BLaER1 (cell line): Measurements from ENCODE around the gene EDAR.

Source experiments
- H3K27ac ChIP-seq: shearing (Covaris generic); formaldehyde crosslinking; 2 replicates; pipeline ENCODE4 v1.8.1; 2022
- H3K27me3 ChIP-seq: shearing (Covaris generic); formaldehyde crosslinking; 2 replicates; pipeline ENCODE4 v1.8.1; 2022
- H3K36me3 ChIP-seq: shearing (Covaris generic); formaldehyde crosslinking; 2 replicates; pipeline ENCODE4 v1.8.1; 2022
- H3K4me1 ChIP-seq: shearing (Covaris generic); formaldehyde crosslinking; 2 replicates; pipeline ENCODE4 v1.8.1; 2022
- H3K4me2 ChIP-seq: shearing (Covaris generic); formaldehyde crosslinking; 2 replicates; pipeline ENCODE4 v1.8.1; 2022
- H3K4me3 ChIP-seq: shearing (Covaris generic); formaldehyde crosslinking; 2 replicates; pipeline ENCODE4 v1.8.1; 2022
- H3K9ac ChIP-seq: shearing (Covaris generic); formaldehyde crosslinking; 2 replicates; pipeline ENCODE4 v1.8.1; 2022
- H3K9me3 ChIP-seq: shearing (Covaris generic); formaldehyde crosslinking; 2 replicates; pipeline ENCODE4 v1.8.1; 2022
- H4K20me1 ChIP-seq: shearing (Covaris generic); formaldehyde crosslinking; 2 replicates; pipeline ENCODE4 v1.8.1; 2022
- Cebpa-rat ChIP-seq: shearing (Covaris generic); IDR thresholded peaks from 2 replicates; pipeline ENCODE4 v1.8.1; 2022

Gene EDAR

DNA sequence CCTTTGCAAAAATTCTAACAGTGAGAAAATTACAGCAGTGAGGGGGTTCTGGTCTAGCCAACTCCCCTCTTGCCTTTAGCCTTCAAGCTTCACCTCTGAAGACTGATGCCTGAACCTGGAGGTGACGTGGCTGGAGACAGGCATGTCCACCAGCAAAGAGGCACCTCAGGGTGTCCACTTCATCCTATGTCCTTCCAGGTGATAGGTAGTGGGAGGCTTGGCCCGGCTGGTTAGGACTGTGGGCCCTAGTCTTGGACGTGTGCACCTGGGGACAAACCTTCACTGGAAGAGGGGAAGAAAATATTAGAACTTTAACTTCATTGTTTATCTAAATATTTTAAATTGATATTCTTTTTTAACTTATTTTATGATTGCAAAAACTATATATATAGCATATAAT is 35.5 kb upstream of the EDAR start:
- H3K36me3 ChIP-seq: no peaks in the 10 kb centered on the region
- H3K27me3 ChIP-seq: no peaks in the 10 kb centered on the region
- no peaks in the 10 kb centered on the region for H3K4me1 ChIP-seq
- no peaks in the 10 kb centered on the region for H4K20me1 ChIP-seq
- no peak overlapping the region for H3K4me2 ChIP-seq
- H3K27ac ChIP-seq: no peak overlapping the region
- H3K9ac ChIP-seq: no peak overlapping the region
- no peaks in the 10 kb centered on the region for H3K9me3 ChIP-seq
- no peak overlapping the region for H3K4me3 ChIP-seq
- no peak for TF ChIP-seq Cebpa-rat

DNA sequence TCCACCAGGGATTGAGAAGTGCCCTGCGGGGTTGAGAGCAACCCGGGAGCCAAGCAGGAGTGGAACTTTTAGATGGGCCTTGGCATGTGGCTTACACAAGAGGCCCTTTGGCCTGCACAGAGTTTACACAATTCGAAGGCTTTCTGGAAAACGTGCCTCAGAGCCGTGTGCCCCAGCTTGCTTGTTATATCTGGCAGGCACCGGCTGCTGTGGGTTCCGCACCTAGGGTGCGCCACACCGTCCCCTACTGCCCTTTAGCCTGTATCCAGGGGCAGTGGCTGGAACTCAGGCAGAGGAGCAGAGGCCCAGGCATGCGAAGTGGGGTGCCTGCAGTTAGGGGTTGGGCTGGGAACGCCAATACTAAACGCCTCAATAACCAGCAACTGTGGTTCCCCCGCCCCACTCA is 32.9 kb upstream of the EDAR start:
- H3K4me3 ChIP-seq: no peak overlapping the region
- no peaks in the 10 kb centered on the region for H3K27me3 ChIP-seq
- no peak for TF ChIP-seq Cebpa-rat
- no peaks in the 10 kb centered on the region for H3K9me3 ChIP-seq
- no peaks in the 10 kb centered on the region for H3K4me1 ChIP-seq
- H3K4me2 ChIP-seq: no peak overlapping the region
- H3K9ac ChIP-seq: no peak overlapping the region
- H3K27ac ChIP-seq: no peak overlapping the region
- H4K20me1 ChIP-seq: no peaks in the 10 kb centered on the region
- no peaks in the 10 kb centered on the region for H3K36me3 ChIP-seq

GRCh38 chr2:109020217-109020637 is 31.2 kb upstream of the EDAR start:
- no peaks in the 10 kb centered on the region for H3K27me3 ChIP-seq
- H3K4me3 ChIP-seq: no peak overlapping the region
- no peaks in the 10 kb centered on the region for H3K4me1 ChIP-seq
- no peak overlapping the region for H3K9ac ChIP-seq
- no peaks in the 10 kb centered on the region for H3K36me3 ChIP-seq
- no peak overlapping the region for H3K27ac ChIP-seq
- TF ChIP-seq Cebpa-rat: no peak
- H3K9me3 ChIP-seq: no peaks in the 10 kb centered on the region
- no peak overlapping the region for H3K4me2 ChIP-seq
- H4K20me1 ChIP-seq: no peaks in the 10 kb centered on the region

- H3K4me3 ChIP-seq: no peak overlapping the region
- no peak overlapping the region for H3K4me2 ChIP-seq
- H3K9me3 ChIP-seq: no peaks in the 10 kb centered on the region
- H3K4me1 ChIP-seq: no peaks in the 10 kb centered on the region
- H3K9ac ChIP-seq: no peak overlapping the region
- no peaks in the 10 kb centered on the region for H4K20me1 ChIP-seq
- no peak overlapping the region for H3K27ac ChIP-seq
- no peaks in the 10 kb centered on the region for H3K36me3 ChIP-seq
- TF ChIP-seq Cebpa-rat: no peak
- H3K27me3 ChIP-seq: no peaks in the 10 kb centered on the region
Observed at GRCh38 chr2:109018452-109018851, 29.4 kb upstream of the EDAR start.

GRCh38 chr2:109017017-109017416 is 28.0 kb upstream of the EDAR start:
- no peaks in the 10 kb centered on the region for H3K4me1 ChIP-seq
- no peaks in the 10 kb centered on the region for H3K36me3 ChIP-seq

GRCh38 chr2:109016376-109016775 is 27.4 kb upstream of the EDAR start:
- no peak overlapping the region for H3K4me2 ChIP-seq
- no peaks in the 10 kb centered on the region for H3K4me1 ChIP-seq
- H3K4me3 ChIP-seq: no peak overlapping the region
- TF ChIP-seq Cebpa-rat: no peak
- no peaks in the 10 kb centered on the region for H4K20me1 ChIP-seq
- no peaks in the 10 kb centered on the region for H3K36me3 ChIP-seq
- no peak overlapping the region for H3K9ac ChIP-seq
- no peaks in the 10 kb centered on the region for H3K27me3 ChIP-seq
- H3K27ac ChIP-seq: no peak overlapping the region
- no peaks in the 10 kb centered on the region for H3K9me3 ChIP-seq

More at GRCh38 chr2:109017017-109017416, 28.0 kb upstream of the EDAR start:
- Histone ChIP-seq H3K9ac (no peak overlapping the region), H3K4me2 (no peak overlapping the region), H4K20me1 (no peaks in the 10 kb centered on the region), H3K27me3 (no peaks in the 10 kb centered on the region), H3K9me3 (no peaks in the 10 kb centered on the region), H3K27ac (no peak overlapping the region), H3K4me3 (no peak overlapping the region)
- TF ChIP-seq Cebpa-rat: no peak

DNA sequence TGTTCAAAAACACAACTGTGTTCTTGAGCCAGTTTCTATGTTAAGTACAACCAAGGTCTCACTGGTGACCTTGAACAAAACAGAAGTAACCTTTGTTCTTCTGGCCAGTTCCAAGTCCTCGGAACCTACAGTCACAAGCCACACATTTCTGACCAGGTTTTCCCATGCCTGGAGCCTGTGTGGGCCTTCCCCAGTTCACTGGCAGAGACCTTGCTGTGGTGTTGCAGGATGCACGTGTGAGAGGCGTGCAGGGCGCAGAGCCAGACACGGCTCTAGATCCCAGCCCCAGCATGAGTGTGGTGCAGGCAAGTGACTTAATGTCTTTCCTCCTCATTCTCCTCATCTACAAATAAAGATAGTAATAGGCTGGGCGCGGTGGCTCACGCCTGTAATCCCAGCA is 25.5 kb upstream of the EDAR start:
- H3K27me3 ChIP-seq: no peaks in the 10 kb centered on the region
- H3K36me3 ChIP-seq: no peaks in the 10 kb centered on the region
- no peaks in the 10 kb centered on the region for H3K9me3 ChIP-seq
- H3K27ac ChIP-seq: no peak overlapping the region
- H3K9ac ChIP-seq: no peak overlapping the region
- no peak for TF ChIP-seq Cebpa-rat
- H4K20me1 ChIP-seq: no peaks in the 10 kb centered on the region
- H3K4me1 ChIP-seq: no peaks in the 10 kb centered on the region
- no peak overlapping the region for H3K4me3 ChIP-seq
- no peak overlapping the region for H3K4me2 ChIP-seq

DNA sequence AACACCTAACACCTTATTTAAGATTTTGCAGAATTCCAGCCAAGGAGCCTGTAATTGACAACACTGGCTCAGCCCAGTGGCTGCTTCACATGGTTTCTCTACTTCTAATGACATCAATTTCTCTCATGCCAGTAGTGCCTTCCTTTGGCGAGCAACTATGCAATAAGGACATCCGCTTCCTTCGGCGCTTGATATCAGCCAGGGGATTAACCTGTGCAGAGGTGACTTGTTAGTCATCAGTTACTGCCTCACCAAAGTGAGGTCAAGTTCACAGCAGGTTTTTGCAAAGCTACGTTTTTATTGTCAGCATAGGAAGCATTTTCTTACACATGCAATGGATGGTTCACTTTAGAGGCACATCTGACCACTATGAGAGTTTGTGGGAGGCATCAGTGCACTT is 24.0 kb upstream of the EDAR start:
- Histone ChIP-seq H3K9ac (no peak overlapping the region), H3K4me2 (no peak overlapping the region), H3K27me3 (no peaks in the 10 kb centered on the region), H3K4me1 (peaks cover 3% of the 10 kb centered on the region), H3K4me3 (no peak overlapping the region), H3K36me3 (no peaks in the 10 kb centered on the region), H4K20me1 (no peaks in the 10 kb centered on the region), H3K27ac (no peak overlapping the region), H3K9me3 (no peaks in the 10 kb centered on the region)
- no peak for TF ChIP-seq Cebpa-rat

GRCh38 chr2:109009920-109010610 is 21.0 kb upstream of the EDAR start:
- Histone ChIP-seq H3K36me3 (no peaks in the 10 kb centered on the region), H3K27me3 (no peaks in the 10 kb centered on the region), H3K4me3 (no peak overlapping the region), H3K9ac (no peak overlapping the region), H3K4me1 (peaks cover 15% of the 10 kb centered on the region), H3K9me3 (no peaks in the 10 kb centered on the region), H4K20me1 (no peaks in the 10 kb centered on the region), H3K4me2 (no peak overlapping the region), H3K27ac (no peak overlapping the region)
- TF ChIP-seq Cebpa-rat: no peak

- H3K4me2 ChIP-seq: peak overlapping the region; percentile 58
- no peaks in the 10 kb centered on the region for H4K20me1 ChIP-seq
- no peak overlapping the region for H3K4me3 ChIP-seq
- H3K36me3 ChIP-seq: no peaks in the 10 kb centered on the region
- H3K4me1 ChIP-seq: peaks cover 15% of the 10 kb centered on the region
- no peak overlapping the region for H3K9ac ChIP-seq
- no peaks in the 10 kb centered on the region for H3K27me3 ChIP-seq
- H3K27ac ChIP-seq: no peak overlapping the region
- no peak for TF ChIP-seq Cebpa-rat
- H3K9me3 ChIP-seq: no peaks in the 10 kb centered on the region
Observed at GRCh38 chr2:109006971-109007370, 18.0 kb upstream of the EDAR start.
